H7 (cell line): ENCODE results near the gene GPR42. TPM values are rescaled to one million over a fixed set of nuclear protein-coding genes. Genes with fewer than 3 reads are reported as not detected.
"Not testable (repeated sequence)": the region's sequence is repeated elsewhere in the genome, so short reads cannot be mapped to it uniquely, and the experiment has no call there.

ENCODE experiments used
- DNase-seq: peaks from one replicate; pipeline ENCODE4 v3.0.0; 2012
- H3K27me3 ChIP-seq: 2 replicates; pipeline ENCODE4 v1.6.0; 2011; ENCODE audit warnings: mild to moderate bottlenecking, low read length; ENCODE audit not compliant: control insufficient read depth, insufficient read depth
- H3K36me3 ChIP-seq: replicated peaks from 2 replicates; pipeline ENCODE4 v1.5.1; 2011; ENCODE audit warnings: low read length; ENCODE audit not compliant: control insufficient read depth, insufficient read depth
- H3K4me3 ChIP-seq: 2 replicates; pipeline ENCODE4 v1.5.1; 2011; ENCODE audit warnings: low read depth, mild to moderate bottlenecking, control low read depth, low read length, moderate library complexity; ENCODE audit not compliant: insufficient read depth
- total RNA-seq: library from RNA; depleted of rRNA; stranded (reverse); fragments of >200 nt; shearing (Covaris generic); gene quantifications from 2 replicates; pipeline ENCODE4 v1.2.3, GENCODE V29; 2014

Gene GPR42
- total RNA-seq, 1 experiment from 2014 or later: not detected

DNA sequence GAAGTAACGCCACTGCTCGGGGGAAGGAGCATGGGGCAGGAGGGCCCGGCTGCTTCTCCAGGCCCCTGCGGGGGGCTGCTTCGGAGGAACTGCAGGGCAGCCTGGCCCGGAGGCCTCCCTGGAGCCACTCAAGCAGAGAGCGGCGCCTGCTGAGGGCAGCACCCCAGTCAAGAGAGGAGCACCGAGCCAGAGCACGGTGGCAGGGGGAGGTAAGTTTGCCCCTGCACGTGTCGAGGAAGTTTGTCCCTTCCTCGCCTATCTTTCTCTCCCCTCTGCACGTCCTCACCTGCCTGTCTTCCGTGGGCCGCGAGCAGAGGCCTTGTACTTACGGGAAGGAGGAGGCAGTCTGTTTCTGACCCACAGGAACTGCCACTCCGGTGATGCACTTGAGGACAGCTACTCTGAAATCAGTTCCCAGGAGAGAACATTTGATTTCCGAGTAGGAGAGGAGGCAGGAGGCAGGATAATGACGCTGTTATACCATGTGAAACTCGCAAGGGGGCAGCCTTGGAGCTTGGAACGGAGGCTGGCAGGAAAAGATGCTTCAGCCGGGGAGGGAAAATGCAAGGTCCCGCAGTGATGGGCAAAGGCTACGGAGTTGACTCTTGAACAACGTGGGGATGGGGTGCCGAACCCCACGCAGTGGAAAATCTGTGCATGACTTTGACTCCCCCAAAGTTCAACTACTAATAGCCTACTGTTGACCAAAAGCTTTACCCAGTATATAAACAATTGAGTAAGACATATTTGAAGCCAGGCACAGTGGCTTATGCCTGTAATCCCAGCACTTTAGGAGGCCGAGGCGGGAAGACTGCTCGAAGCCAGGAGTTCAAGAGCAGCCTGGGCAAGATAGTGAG is 18.2 kb upstream of the GPR42 start:
- peak; percentile 95 for DNase-seq
- Histone ChIP-seq H3K4me3 (no peak overlapping the region), H3K27me3 (no peaks in the 10 kb centered on the region), H3K36me3 (no peaks in the 10 kb centered on the region)

DNA sequence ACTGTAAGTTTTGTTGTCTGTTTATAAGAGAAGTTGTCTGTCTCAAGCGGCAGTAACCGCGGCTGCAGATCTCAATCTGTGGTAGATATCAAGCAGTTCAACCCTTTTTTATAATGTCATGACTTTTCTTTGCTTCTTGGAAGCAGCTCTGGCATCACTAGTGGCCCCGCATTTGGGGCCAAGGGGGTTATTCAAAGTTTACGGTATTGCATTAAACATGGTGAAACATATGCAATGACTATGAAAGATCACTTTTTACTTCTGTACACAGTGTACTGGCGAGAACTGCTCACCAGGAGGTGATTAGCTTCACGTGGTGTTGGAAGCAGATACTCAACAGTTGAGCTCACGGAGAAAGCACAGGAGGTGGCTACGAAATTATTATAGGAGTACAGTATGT is 17.2 kb upstream of the GPR42 start:
- Histone ChIP-seq H3K4me3 (no peak overlapping the region), H3K36me3 (no peaks in the 10 kb centered on the region), H3K27me3 (no peaks in the 10 kb centered on the region)
- DNase-seq: no peak

DNA sequence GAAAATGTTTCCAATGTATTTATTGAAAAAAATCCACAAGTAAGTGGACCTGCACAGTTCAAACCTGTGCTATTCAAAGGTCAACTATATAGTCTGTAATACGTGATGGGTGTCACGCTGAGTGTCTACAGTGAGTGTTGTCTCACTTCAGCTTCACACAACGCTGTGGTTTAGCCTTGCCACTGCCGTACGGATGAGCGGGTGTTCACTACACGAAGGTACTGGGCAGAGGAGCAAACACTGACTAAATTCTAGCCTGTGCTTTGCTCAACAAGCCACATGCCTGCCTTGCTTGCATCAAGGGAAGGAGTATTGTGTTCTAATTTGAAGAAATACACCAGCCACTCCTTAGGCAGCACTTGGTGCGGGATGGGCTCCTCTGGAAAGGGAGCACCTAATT is 16.0 kb upstream of the GPR42 start:
- no peak overlapping the region for H3K4me3 ChIP-seq
- H3K36me3 ChIP-seq: no peaks in the 10 kb centered on the region
- DNase-seq: peak; percentile 6
- no peaks in the 10 kb centered on the region for H3K27me3 ChIP-seq

DNA sequence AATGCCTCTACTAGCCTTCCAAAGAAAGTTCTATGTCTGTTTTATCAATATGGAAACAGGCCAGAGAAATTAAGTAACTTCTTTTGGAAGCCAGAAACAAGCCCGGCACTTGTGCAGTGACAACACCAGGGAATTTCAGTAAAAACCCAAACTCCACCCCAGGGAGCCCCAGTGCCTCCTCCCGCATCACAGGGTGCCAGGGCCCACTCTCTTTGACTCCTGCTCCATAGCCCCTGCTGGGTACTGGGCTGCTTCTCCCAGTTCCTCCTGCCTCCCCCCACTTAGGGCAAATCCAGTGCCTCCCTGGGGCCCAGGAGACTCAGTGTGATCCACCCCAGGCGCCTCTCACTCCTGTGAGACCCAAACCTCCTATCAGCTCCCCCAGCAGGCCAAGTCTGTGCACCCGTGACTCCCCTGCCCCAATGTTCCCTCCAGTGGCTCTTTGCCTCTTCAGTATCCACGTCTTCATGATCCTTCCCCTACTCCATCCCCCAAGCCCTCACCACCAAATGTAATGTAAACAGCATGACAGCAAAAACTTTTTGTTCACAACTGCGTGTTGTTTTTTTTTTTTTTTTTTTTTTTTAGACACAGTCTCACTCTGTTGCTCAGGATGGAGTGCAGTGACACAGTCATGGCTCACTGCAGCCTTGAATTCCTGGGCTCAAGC is 14.9 kb upstream of the GPR42 start:
- DNase-seq: peak; percentile 46
- Histone ChIP-seq H3K27me3 (no peaks in the 10 kb centered on the region), H3K36me3 (no peaks in the 10 kb centered on the region), H3K4me3 (no peak overlapping the region)

GRCh38 chr19:35357867-35358573 is 12.8 kb upstream of the GPR42 start, which contains the start of gene FFAR3:
TSS of gene FFAR3 (plus strand) at chr19:35358460. CDS start at chr19:35358891, 431 bp downstream.
- Histone ChIP-seq H3K27me3 (no peaks in the 10 kb centered on the region), H3K4me3 (no peak within 1 kb of the TSS), H3K36me3 (no peaks in the 10 kb centered on the region)
- DNase-seq: no peak

- not testable (repeated sequence) for H3K4me3 ChIP-seq, H3K36me3 ChIP-seq, H3K27me3 ChIP-seq, DNase-seq
Observed at GRCh38 chr19:35358834-35359233, 12.0 kb upstream of the GPR42 start.

DNA sequence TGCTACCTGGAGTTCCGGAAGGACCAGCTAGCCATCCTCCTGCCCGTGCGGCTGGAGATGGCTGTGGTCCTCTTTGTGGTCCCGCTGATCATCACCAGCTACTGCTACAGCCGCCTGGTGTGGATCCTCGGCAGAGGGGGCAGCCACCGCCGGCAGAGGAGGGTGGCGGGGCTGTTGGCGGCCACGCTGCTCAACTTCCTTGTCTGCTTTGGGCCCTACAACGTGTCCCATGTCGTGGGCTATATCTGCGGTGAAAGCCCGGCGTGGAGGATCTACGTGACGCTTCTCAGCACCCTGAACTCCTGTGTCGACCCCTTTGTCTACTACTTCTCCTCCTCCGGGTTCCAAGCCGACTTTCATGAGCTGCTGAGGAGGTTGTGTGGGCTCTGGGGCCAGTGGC is 11.5 kb upstream of the GPR42 start:
- not testable (repeated sequence) for H3K27me3 ChIP-seq, H3K36me3 ChIP-seq, DNase-seq, H3K4me3 ChIP-seq

GRCh38 chr19:35360081-35360480 is 10.8 kb upstream of the GPR42 start:
- H3K4me3 ChIP-seq, H3K27me3 ChIP-seq, H3K36me3 ChIP-seq, DNase-seq: not testable (repeated sequence)

GRCh38 chr19:35360880-35361420 is 9.9 kb upstream of the GPR42 start:
- no peaks in the 10 kb centered on the region for H3K27me3 ChIP-seq
- H3K4me3 ChIP-seq: no peak overlapping the region
- H3K36me3 ChIP-seq: no peaks in the 10 kb centered on the region
- no peak for DNase-seq

DNA sequence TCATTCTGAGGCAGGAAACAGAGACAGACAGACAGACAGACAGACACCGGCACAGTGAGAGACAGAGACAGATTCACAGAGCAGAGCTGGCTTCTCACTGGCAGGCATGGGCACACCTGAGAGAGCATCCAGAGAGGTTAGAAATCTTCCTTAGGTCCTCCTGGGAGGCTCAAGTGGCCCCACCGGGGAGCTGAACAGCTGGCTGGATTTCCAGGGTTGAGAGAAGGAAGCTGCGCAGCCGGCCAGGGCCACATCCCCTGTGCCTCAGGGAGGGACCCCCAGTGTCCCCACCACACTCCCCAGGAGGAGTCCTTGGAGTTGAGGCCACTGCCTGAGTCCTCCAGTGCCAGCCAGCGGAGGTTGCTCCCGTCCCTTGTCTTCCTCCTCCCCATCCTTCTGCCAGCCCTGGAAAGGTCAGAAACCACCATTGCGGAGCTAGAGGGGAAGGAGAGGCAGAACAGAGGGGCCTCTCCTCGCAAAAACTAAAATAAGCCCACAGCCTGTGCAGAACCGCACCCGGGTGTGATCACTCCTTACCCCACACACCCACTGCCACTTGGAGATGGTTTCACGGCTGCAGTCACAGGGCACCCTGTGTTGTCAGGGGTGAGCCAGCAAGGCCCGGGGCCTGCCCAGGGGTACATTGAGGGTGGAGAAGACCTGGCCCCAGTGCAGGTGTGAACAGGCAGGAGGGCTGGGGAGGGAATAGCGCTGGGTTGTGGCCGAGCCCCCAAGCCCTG is 8.4 kb upstream of the GPR42 start:
- Histone ChIP-seq H3K4me3 (no peak overlapping the region), H3K27me3 (no peaks in the 10 kb centered on the region), H3K36me3 (no peaks in the 10 kb centered on the region)
- DNase-seq: no peak

GRCh38 chr19:35363001-35363590 is 7.8 kb upstream of the GPR42 start:
- H3K27me3 ChIP-seq: no peaks in the 10 kb centered on the region
- H3K4me3 ChIP-seq: no peak overlapping the region
- DNase-seq: peak; percentile 24
- no peaks in the 10 kb centered on the region for H3K36me3 ChIP-seq

DNA sequence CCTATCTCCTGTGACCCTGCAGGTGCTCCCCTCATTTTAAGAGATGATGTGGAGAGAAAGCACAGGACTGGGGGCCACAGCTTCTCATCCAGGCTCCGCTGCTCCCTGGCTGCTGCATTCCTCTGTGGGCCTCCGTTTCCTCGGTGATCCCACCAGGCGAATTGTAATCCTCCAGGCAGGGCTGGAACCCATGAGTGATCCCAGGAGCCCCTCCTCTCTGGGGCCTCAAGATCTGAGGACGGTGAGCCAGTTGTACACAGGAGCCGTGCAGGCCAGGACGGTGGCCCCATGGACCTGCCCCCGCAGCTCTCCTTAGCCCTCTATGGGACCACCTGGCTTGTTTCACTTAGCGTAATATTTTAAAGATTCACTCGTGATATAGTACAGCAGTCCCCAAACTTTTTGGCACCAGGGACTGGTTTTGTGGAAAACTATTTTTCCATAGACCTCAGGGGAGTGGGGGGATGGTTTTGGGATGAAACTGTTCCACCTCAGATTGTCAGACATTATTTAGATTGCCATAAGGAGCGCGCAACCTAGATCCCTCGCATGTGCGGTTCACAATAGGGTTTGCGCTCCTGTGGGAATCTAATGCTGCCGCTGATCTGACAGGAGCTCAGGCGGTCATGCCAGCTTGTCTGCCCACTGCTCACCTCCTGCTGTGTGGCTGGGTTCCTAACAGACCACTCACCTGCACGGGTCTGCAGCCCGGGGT is 7.0 kb upstream of the GPR42 start:
- Histone ChIP-seq H3K36me3 (no peaks in the 10 kb centered on the region), H3K27me3 (no peaks in the 10 kb centered on the region), H3K4me3 (no peak overlapping the region)
- peak; percentile 36 for DNase-seq

DNA sequence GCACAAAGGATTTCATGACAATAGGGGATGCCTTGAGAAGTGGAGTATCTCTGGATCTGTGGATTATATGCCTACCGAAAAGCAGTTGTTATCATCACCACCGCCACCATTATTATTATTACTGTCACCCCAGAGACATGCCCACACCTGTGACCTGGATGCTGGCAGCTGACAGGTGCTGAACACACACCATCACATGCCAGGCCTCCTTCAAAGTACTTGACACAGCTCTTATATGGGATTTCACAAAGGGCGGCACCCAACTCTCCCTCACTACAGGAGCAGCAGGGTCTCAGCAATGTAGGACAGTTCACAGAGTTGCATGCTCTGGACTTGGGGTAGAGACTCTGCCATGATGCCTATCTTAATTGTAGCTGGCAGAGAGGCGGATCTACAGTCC is 5.6 kb upstream of the GPR42 start:
- DNase-seq: no peak
- Histone ChIP-seq H3K27me3 (no peaks in the 10 kb centered on the region), H3K4me3 (no peak overlapping the region), H3K36me3 (no peaks in the 10 kb centered on the region)
